ENCODE data around the gene PTPN3. TPM values are rescaled to one million over a fixed set of nuclear protein-coding genes. Genes with fewer than 3 reads are reported as not detected.
"Not testable (repeated sequence)": the region's sequence is repeated elsewhere in the genome, so short reads cannot be mapped to it uniquely, and the experiment has no call there.

PTPN3 gene
- polyA plus RNA-seq, 1 donor: 60.7 TPM

DNA sequence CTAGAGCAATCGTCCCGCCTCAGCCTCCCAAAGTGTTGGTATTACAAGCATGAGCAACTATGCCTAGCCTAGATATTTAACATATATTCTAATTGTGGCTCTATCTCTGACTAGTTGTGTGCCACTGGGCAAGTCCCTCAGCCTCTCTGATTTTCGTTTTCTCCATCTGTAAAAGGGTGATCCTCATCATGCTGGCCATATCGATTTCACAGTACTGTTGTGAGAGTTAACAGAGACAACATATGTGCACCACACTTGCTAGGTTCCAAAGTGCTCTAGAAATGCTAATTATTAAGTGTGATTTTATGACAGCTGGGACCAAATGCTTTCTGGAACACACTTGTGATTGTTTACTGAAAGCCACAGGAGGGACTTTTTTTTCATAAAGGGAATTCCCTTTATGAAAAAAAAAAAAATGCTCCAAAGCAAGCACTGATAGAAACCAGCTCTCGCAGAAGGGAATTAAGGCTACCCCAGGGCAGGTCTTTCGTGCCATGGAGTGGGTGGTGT lies 98.8 kb downstream of the PTPN3 start:
- no peak for DNase-seq

DNA sequence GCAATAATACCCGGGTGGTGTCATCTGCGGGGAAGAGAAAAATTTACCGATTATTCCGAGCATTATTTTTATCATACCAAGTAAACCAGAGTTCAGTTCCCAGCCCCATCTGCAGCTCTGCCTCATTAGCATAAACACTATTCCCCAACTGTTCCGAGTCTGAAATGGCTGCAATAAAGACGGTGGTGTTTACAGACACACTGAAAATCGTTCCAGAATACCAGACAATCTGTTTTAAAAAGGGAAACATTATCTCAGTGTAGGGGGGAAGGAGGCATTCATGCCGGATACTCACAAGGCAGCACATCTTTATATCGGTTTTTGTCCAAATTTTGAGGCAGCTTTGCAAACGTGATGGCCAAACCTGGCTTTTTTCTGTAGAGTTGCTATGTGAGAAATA lies 106.9 kb downstream of the PTPN3 start:
- DNase-seq: no peak

DNA sequence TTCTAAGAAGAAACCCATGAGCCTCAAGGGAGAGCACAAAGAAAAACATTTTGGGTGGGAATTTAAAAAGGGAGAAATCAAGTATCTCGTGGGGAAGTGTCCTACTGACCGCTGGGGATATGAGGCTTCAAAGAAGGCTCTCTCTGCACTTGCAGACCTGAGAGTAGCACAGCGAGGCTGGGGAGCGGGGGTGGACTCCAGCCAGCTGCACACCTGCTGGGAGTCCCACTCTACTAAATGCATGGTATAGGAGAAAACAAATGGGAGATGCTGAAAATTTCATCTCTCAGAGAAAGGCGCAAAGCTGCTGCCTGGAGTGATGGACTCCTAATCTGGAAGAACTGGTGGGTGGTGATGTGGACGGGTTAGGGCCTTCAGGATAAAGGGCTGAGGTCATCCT lies 110.3 kb downstream of the PTPN3 start:
- DNase-seq: no peak

DNA sequence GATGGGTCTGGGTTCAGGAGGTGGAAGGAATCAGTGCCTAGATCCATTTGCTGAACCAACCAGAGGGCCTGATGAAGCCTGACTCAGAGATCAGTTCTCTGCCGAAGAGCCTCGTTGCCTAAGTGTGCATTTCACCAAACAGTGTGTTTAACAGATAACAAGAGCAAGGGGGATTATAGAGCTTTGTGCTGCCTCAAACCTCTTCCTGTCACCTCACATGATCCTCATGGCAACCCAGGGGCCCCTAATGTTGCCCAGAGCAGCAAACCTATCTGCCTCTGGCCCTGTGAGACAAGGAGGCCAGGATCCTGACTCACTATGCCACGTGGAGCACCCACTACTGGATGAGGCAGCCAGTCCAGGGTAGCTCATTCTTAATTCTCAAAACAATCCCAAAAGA lies 110.9 kb downstream of the PTPN3 start:
- no peak for DNase-seq

DNA sequence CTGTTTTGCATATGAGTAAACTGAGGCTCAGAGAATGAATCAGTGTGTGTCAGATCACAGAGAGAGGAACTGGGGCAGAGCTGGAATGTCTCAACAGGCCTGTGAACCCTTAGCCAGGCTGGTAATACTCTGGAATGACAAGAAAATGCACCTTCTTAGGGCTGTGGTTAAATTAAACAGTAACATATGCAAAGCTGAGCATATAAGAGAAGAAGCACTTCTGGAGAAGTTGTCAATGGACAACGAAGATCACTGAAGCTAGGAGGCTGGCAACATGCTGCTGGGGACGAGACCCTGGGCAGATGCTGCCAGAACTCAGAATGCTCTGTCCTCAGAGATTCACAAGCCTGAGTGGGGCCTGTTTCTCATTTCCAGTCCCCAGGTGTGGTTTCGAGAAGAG lies 112.6 kb downstream of the PTPN3 start:
- no peak for DNase-seq

DNA sequence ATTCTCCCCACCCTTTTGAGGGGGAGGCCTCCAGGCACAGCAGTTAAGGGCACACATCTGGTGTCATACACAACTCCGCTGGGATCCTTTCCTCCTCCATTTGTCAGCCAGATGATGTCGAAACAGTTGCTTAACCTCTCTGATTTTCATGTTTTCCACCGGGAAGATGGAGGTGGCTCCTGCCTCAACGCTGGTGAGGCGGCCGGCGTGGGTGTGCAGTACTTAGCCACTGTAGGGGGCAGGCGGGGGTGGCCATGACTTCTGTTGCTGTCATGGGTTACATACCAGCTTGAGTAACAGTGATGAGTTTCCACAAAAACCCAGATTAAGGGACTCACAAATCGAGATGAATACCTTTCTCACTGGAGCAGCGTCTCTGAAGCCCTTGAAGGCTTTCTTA lies 114.2 kb downstream of the PTPN3 start:
- DNase-seq: no peak

DNA sequence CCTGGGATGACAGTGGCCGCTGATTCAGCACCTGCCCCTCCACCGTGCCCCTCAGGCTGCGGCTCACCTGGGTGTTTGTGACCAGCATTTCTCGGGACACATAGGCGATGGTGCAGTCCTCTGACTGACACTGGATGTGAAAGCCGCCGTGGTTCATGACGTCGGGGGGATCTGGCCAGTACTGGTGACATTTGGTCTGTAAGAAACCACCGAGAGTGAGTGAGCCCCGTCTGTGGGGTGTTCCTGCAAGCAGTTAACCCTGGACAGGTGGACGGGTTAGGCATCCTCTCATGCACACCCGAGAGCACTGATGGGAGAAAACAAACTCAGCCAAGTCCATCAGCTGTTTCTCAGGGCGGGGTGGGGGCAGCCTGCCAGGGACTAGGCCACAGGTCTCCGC lies 114.8 kb downstream of the PTPN3 start:
- DNase-seq: no peak

DNA sequence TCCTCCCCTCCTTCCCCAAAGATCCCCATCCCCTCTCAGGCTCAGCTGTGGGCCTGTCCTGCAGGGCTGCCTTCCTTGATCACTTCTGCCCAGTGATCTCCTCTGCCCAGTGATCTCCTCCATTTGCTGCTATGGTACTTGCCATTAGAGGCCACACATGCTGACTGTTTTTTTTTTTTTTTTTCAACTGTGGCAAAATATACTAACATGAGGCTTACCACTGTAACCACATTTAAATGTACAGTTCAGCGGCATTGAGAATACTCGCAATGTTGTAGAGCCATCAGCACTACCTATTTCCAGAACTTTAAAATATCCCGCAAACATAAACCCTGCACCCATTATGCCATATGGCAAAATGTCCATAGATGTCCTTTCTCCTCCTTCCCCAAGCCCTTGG lies 115.5 kb downstream of the PTPN3 start:
- no peak for DNase-seq

DNA sequence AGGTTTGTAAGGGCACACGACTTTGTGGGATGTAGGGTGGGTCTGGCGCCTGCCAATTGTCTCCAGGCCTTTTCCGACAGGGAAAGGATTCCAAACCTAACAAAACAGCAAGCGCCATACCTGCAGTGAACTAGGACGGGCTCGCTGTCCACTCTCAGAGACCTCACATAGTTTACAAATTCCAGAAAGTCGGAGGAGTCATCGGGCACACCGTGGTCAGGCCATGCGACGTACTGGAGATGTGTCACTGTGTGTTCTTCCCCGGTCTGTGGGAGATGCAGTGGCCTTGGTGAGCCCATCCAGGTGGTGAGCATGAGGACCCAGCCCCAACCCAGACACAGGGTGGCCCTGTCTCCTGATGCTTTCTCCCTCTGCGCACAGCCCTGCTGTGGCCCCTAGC lies 115.9 kb downstream of the PTPN3 start:
- DNase-seq: no peak

DNA sequence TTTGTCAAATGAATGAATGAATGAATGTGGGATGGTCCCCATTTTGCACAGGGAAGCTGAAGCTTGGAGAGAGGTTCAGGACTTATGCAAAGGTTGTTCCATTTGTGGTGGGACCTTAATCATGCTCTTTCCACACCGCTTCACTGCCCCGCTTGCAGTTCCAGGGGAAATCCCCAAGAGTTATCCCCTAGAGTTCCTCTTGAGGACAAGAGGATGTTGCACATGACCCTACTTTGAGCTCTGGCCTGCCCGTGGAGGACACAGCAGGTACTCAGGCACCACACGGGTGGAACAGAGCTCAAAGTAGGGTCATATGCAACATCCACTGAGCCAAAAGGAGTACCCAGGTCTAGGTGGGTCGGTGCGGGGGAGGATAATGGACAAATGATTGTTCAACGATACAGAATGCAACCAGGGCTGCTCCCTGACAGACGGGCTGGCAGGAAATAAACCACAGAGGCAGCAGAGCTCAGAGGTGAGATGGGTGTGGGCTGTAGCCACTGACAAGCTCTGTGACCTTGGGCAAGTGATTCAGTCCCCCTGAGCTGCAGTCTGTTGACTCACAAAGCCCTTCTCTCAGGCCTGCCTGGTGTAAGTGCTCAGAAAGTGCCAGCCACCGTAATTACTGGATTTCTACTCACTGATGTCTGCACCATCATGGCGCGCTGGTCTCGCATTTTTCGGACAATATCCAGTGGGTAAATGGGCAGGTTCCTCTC lies 116.9 kb downstream of the PTPN3 start:
- DNase-seq: no peak

DNA sequence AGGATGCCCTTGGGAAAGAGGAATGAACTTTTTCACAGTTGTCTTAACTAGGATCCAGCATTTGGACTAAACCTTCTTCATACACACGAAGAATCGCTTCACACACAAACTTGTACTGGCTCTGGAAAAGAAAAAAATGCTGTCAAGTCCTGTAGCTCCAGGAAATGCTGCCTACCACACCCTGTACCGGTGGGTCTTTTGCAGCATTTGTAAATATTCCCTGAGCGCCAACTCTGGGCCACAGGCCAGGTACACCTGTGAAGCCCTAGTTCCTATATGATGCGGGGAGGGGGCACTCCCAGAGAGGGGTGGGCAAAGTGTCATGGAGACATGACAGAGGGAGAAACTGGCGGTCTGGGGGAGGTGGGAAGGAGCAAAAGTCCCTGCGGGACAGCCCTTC lies 118.6 kb downstream of the PTPN3 start:
- no peak for DNase-seq

DNA sequence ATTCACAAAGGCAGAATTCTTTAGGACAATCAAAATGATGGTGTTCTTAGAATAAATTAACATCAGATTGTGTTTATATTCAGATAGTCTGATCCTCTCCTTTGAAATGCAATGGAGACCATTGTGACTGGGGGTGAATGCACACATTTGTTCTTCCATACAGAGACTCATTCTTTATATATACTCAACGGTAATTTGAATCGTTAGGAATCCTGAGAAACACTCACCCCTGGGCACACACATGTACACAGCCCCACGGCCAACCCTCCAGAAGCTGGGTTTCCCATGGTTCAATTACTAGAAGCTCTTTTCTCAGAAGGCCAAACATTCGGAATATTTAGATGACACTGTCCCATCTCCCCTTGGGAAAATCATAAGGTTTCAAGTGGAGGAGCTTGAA lies 119.8 kb downstream of the PTPN3 start:
- no peak for DNase-seq

DNA sequence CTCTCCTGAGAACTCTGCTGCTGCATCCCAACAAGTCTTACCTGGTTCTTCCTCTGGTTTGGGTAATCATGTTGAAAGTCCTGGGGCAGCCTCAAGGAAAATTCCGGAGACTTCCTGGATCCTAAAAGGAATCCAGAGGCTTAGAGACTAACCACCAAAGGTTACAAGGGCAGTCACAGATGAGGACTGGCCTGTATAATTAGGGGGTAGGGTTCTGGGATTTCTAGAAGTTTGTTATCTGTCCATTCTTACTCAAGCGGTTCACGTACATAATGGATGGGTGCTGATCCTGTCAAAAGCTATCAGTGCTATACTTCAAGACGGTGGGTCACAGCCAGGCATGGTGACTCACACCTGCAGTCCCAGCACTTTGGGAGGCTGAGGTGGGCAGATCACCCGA lies 125.9 kb downstream of the PTPN3 start:
- no peak for DNase-seq

DNA sequence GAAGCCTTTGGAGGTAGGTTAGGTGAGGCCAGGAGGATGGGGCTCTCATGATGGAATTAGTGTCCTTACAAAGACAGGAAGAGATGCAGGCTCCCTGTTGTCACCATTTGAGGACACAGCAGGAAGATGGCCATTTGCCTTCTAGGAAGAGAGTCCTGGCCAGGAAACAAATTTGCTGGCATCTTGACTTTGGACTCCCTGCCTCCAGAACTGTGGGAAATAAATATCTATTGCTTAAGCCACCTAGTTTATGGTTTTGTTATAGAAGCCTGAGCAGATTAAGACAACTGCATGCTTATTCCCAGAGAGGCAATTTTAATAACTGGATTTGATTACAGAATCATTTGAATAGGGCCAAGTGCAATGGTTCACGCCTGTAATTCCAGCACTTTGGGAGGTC lies 126.7 kb downstream of the PTPN3 start:
- DNase-seq: no peak

DNA sequence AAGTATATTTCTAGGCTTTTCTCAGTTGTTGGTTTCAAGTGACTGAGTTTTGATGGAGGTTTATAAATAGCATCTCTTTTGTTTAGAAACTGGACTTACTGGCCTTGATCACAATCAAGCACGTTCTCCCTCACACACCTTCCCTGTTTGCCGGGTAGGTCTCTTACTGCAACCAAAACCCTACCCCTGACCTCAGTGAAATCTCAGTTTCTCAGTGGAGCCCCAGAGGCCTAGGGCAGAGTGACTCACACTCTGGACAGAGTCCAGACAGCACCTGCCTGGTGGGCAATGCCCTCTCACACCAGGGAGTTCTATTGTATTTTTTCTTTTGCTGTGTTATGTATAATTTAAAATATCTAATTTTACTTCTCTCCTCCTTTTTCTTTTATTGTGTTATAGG lies 128.8 kb downstream of the PTPN3 start:
- no peak for DNase-seq

DNA sequence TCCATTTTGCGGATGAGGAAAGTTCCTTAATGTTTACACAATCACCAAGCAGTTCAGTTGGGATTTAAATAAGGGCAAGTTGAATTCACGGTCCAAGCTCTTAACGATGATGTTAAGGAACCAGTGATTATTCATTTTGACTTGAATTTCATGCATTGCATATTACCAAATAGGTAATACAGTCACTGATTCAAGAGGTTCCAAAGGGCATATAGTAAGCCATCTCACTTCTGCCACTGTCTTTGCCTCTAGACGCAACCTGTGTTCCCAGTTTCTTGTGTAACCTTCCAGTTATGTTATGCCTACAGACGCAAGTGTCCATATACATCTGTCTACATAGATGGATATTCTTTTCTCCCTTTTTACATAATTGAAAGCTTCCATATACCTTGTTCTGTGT lies 137.3 kb downstream of the PTPN3 start:
- DNase-seq: no peak

DNA sequence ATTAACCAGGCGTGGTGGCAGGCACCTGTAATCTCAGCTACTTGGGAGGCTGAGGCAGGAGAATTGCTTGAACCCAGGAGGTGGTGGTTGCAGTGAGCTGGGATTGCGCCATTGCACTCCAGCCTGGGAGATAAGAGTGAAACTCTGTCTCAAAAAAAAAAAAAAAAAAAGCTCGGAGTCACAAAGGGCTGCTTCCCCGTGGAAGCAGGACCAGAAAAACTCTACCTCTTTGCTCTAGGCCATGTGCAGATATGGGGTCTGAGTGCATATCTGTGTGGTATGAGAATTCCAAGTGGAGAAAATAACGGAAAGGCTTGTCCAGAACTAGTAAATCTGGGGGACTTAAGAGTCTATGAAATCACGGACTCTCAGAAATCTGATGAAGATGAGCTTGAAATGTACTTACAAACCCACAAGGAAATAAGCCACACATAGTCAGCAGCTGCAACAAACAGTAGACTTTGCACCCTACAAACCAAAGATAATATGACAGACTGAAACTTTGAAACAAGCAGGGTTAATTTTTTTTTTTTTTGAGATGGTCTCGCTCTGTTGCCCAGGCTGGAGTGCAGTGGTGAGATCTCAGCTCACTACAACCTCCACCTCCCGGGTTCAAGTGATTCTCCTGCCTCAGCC lies 139.0 kb downstream of the PTPN3 start:
- not testable (repeated sequence) for DNase-seq

DNA sequence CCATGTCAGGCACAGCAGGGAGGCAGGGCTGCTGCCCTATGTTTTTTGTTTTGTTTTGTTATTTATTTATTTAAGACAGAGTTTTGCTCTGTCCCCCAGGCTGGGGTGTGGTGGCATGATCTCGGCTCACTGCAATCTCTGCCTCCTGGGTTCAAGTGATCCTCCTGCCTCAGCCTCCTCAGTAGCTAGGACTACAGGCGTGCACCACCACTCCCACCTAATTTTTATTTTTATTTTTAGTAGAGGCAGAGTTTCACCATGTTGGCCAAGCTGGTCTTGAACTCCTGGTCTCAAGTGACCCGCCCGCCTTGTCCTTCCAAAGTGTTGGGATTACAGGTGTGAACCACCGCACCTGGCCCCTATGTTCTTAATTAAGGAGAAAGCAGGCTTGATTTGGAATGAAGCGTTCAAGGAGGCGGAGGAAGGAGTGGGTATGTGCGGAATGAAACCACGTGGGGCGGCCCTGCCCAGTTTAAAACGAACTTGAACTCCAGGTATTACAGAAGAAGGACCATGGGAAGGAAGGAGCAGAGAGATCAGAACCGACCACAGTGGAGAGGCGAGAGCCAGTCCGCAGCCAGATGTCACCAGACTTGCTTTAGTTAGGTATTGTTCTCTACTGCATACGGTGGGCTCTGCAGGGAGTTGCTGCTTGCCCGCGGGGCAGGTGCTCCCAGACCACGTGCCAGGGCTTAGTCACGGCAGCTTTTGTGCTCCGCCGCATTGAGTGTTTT lies 142.4 kb downstream of the PTPN3 start:
- DNase-seq: no peak

DNA sequence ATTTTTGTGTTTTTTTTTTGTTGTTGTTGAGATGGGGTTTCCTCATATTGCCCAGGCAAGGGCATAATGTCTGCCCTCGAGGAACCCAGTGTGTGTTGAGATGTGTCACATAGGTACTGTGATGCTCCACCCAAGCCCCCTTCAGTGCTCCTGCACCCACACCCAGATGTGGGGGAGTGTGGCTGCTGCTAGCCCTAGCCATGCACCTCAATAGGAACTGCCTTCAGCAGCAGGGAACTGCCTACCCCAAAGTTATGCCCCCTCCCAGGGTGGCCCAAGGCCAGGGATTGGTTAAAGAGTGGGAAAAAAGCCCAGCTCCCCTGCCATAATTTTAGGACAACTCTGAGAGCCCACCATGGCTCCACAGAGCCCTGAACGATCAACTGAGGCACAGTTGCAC lies 143.9 kb downstream of the PTPN3 start:
- no peak for DNase-seq

DNA sequence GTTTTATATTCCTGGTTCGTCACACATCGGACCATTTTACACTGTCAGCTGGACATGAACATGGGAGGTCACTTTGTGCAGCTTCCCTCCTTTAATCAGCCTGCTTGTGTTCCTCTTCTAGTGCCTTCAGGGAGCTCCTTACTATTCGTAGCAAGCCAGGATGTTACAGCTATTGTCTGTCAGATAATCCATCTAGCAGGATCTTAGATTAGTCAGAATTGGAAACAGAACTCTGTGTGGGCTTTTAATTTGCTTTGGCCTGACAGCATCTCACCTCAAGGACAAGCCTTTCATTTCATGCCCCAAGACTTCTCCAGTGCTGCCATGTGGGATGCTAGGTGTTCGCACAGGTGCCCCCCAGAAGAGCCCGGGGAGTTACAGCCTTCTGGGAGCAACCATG lies 147.1 kb downstream of the PTPN3 start:
- no peak for DNase-seq

DNA sequence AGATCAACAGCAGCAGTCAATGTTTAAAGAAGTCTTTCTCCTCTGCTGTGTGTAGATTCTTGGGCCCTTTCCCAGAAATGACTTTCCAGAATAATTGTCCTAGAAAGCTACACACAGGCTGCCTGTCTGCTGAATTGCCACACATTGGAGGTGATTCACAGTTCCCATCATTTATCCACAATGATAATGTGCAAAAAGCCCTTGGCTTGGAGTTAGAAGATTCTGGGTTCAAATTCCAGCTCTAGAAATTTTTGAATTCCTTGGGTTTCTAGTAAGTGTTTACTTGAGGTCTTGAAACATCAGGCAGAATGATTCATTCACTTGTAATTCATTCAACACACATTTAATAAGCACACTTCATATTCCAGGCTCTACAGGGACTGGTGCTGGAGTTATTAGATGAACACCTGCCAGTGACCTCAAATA lies 148.7 kb downstream of the PTPN3 start:
- DNase-seq: no peak

DNA sequence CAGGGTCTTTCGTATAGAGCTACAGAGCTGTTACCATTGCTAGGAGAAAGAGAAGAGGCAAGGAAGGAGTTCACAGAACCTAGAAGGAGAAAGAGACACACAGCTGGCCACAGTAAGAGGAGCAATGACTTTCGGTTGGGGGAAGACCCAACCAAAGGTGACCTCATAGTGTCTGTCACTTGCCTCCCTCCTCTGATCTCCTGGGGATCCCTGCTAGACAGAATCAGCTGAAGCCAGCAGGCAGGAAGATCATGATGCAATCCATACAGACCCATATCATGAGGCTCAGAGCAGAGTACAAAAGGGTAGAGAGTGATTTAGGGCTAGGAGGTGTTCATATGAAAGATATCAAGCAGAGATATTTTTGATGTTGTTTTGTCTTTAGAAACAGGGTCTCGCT lies 151.2 kb downstream of the PTPN3 start:
- no peak for DNase-seq

DNA sequence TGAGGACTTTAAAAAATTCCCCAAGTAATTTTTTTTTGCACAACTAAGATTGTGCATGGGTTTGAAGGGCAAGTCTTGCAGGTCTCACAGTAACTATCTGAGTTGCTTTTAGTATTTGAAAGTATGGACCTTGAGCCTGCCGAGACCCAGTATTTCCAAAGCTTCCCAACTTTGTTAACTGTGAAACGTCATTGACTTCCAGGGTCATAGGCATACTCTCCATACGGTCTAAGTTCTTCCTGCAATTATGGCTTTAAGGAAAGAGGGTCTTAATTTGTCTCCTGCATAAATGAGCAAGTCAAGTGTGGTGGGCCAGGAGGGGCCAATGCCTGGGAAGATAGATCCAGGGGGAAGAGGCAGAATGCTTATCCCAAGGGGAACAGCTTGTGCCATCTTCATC lies 153.2 kb downstream of the PTPN3 start:
- DNase-seq: no peak

Measured in left kidney (tissue), 2 donors.